Erythroblast (primary cell): Measurements from ENCODE around the gene ARHGEF28.

Source experiments
- GATA1 ChIP-seq: IDR thresholded peaks from 2 replicates; pipeline ENCODE4 v1.6.1; 2011; ENCODE audit warnings: low read depth, mild to moderate bottlenecking, control low read depth, low read length, moderate library complexity
- POLR2A ChIP-seq: IDR thresholded peaks from 2 replicates; pipeline ENCODE4 v1.6.1; 2011; ENCODE audit warnings: mild to moderate bottlenecking, low read length

- no peak for TF ChIP-seq POLR2A
- TF ChIP-seq GATA1, result no peak
These were observed 291.4 kb downstream of the ARHGEF28 start for GRCh38 chr5:73917433-73917832.
